Myocyte (in vitro differentiated cells): ENCODE data around the gene DDN. TPM values are rescaled to one million over a fixed set of nuclear protein-coding genes. Genes with fewer than 3 reads are reported as not detected.

Source experiments
- DNase-seq: peaks from one replicate; pipeline ENCODE4 v3.0.0-alpha.2; 2012; ENCODE audit warnings: low read depth
- total RNA-seq: library from RNA; depleted of rRNA; stranded (reverse); fragments of >200 nt; gene quantifications from 2 replicates; pipeline ENCODE4 v1.2.3, GENCODE V29; 2014

Gene DDN
- total RNA-seq, 1 donor from 2014 or later = 12.3 TPM

DNA sequence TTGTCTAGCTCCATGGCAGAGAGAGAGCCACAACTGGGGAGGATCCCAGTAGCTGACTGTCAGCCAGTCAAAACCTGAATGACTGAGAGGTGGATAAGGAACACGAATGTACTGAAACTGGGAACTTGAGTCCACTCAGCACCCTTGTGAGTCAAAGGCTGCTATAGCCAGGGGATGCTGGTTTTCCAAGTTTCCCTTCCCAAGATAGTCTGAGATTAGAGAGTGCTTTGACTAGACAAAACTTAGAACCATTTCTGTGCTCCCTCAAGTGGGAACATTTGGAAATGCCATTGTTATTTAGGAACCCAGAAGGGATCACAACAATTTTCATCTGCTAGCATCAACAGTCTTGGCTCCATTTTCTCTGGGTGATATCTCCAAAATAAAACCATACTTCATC is 15.4 kb upstream of the DDN start:
- peak; percentile 71 for DNase-seq

DNA sequence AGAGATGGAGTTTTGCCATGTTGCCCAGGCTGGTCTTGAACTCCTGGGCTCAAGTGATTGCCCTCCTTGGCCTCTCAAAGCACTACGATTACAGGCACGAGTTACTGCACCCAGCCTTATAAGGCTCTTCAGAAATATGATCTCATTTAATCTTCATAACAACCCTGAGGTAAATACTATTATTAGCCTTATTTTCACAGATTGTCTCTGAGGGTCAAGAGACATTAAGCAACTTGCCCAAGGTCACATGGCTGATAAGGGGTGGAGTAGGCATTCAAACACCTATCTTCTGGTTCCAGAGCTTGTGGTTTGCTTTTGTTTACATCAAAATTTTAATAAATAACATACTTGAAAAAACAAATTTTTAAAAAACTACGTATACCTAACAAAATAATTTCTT is 14.3 kb upstream of the DDN start:
- DNase-seq = no peak

DNA sequence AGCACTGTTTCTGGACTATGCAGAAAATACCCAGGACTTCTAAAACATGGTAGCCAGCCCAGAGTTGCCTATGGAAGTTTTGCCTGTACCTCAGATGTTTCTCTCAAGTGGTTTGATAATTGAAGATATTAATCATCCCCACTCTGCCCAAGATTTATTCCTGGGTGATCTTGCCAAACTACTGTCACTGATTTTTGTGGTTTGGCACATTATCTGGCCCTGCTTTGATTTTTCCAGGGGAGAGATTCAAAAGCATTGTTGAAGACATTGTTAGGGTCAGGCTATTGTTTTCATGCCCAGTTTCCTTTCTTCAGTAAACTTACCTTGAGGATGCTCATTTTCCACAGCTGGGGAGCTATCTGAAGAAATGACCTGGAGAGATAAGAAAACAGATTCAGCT is 13.6 kb upstream of the DDN start:
- DNase-seq = no peak

DNA sequence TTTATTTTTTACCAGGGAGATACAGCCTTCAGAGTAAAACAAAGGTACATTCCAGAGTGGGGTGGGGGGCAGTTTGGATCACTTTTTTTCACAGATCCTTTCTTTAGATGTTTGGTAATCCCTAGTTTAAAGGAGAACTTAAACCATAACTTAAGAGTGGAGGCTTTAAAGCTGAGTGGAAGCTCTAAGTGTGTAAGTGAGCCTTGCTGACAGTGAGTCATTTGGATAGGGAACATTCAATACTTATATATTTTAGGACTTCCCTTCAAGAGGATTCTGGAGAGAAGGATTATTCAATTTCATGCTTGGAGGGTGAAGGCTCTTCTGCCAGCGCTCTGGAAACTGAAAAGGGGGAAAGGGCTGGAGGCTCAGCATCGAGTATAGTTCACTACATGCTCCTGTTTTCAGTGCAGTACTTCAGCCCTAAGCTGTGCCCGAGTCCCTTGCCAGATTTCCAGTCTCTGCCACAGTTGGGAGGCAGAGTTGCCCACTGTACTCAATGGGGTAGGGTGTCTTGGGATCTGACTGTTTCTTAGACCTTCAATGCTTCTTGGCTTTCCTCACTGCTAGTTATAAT is 11.0 kb upstream of the DDN start:
- no peak for DNase-seq

DNA sequence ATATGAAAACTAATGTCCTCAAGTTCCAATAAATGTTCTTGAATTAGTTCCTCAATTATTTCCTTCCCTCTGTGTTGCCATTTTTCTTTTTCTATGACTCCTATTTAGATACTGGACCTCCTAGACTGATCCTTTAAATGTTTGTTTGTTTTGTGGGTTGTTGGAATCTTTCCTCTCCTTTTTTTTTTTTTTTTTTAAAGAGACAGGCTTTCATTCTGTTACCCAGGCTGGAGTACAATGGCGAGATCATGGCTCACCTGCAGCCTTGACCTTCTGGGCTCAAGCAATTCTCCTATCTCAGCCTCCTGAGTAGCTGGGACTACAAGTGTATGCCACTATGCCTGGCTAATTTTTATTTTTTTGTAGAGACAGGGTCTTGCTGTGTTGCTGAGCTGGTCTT is 9.8 kb upstream of the DDN start:
- no peak for DNase-seq

DNA sequence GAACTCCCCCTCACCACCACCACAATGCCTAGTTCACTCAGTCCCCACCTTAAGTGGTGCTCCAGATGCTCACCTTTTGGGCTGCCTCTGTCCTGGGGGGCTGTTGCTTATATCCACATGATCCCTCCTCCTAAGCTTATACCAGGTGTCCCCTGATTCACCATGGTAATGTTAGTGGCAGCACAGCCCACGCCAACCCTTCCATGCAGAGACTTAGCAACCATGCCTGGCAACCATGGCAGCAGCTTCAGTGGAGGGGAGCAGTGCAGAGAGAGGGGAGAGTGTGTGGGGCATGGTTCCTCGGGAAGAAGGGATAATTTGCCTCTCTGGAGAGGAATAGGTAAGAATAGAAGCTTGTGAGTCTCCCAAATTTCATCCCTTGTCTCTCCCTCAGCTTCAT is 1.2 kb upstream of the DDN start:
- DNase-seq = no peak

DNA sequence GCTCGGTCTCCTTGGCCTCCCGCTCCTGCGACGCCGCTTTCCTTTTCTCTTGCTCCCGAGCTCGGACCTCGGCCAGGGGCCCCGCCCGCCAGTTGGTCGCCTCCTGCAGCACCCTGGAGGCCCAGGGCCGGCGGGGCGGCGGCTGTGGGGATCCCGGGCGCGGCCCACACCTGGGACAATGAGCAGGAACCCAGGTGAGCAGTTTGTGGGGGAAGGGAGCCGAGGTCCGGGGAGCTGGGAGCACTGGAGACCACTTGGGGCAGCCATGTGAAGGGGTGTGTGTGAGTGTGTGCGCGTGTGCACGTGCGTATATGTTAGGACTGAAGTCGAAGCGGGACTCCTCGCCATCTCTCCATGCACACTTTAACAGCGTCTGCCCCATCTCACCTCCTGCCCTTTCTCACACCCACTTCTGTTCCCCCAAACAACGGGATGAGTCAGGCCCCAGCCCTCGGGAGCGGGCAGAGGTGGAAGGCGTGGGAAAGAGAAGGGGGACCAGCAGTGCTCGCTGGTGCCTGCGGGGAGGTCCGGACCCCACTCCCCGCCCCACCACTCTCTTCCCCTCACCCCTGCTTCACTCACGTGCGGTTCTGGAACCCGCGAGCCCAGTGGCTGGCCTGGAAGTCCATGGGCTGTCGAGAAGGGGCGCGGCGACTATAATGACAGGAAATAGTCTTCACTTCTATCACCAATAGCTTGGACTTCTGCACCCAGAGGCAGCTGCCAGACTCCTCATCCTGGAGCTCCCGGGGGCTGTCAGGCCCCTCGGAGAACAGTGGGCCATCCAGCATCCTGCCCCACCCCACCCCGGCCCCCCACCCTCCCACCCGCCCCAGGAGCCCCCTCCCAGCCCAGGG is 450 bp downstream of the DDN start:
- no peak for DNase-seq

DNA sequence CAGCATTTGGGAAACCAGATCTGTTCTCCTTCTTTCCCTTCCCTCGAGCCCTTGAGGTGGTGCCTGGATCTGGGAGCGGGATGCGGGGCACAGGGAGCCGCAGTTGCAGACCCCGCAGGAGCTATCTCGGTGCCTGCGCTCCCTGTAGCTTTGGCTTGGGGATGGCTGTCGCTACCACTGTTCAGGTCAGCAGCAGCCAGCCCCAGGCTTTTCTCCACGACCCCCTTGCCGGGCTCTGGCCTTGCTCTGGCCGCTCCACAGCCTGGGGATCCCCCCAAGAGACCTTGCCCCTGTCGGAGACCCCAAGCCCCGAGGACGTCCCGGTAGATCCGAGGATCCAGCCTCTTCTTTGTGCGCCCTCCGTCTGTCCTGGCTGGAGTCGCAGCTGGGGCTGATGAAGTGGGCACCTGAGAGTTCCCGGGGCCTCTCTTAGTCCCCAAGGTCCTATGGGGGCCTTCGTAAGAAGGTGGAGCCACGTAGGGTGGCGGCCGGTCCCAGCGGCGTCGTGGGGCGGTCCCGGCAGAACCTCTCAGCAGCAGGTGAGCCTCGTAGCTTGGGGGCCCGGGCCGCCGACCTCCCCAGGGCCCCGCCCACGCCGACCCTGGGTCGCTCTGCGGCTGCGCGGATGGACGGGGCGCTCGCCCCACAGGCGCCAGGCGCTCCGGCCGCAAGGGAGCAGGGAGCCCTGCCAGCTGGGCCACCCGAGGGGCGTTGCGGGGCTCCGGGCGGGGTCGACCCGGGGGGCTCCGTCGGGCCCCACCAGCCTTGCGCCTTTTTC is 1.3 kb downstream of the DDN start:
- no peak for DNase-seq

DNA sequence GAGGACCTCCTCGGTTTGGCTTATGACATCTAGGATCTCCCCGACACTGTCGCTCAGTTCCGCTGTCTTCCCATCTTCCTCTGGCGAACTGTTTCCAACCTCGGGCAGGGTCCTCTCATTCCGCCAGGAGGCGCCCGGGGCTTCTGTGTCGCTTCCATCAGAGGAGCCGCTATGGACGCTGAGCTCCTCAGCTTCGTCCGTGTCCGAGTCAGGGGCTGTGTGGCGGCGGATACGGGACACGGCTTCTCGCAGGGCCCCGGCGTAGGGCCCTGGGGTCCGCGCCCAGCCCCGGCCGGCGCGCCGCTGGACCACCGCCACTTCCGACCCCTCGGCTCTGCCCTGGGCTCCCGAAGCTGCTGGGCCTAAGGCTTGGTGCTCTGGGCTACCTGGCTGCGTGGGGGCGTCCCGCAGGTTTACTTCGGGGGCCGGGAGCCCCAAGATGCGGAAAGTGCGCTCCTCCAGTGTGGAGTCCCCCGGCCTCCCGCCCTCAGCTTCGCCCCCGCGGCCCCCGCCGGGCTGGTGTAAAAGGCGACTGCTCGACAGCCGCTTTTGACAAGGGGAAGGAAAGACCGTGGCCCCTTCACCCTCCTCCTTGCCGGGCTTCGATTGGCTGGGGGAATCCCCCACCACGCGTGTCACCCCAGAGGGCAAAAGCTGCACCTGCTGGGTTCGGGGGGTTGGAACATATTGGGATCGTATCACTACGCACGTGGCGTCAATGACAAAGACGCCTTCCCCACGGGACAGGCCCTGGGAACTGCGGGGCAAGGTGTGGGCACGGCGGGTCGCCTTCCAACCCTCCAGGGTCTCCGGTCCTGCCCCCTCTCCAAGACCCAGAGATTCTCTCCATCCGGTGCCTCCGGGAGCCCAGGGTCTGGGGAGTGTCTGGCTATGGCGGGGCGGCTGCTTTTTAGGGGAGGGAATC is 2.1 kb downstream of the DDN start:
- DNase-seq = peak; percentile 80

DNA sequence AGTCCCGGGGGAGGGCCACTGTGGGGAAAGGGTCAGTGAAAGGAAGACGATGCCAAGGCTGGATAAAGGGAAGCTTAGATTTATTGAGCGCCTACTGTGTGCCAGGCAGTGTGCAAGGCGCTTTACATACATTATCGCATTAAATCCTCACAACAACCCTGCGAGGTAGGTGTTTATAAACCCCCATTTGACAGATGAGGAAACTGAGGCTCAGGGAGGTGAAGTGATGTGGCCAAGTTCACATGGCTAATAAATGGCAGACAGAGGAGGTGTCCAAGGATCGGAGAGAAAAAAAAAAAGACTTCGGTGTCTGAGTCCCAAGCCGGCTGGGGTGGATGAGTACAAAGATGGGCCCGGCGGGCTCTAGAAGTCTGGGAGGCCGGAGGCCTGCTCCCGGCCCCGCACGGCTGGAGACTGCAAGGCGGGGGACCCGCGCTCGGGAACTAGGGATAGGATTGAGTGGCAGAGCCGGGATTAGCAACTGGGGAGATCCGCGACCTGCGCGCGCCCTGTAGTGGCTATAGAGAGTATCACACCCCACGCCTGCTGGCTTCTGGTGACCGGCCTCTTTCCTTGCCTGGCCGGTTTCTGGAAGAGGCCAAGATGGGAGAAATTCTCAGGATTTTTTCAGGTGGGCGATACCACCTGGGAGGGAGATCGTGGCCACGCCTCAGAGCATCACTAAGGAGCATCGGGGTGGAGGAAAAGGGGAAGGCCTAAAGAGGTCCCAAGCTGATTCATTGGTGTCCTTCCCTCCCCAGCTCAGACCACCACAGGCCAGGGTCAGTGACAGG is 3.9 kb downstream of the DDN start:
- peak; percentile 86 for DNase-seq

DNA sequence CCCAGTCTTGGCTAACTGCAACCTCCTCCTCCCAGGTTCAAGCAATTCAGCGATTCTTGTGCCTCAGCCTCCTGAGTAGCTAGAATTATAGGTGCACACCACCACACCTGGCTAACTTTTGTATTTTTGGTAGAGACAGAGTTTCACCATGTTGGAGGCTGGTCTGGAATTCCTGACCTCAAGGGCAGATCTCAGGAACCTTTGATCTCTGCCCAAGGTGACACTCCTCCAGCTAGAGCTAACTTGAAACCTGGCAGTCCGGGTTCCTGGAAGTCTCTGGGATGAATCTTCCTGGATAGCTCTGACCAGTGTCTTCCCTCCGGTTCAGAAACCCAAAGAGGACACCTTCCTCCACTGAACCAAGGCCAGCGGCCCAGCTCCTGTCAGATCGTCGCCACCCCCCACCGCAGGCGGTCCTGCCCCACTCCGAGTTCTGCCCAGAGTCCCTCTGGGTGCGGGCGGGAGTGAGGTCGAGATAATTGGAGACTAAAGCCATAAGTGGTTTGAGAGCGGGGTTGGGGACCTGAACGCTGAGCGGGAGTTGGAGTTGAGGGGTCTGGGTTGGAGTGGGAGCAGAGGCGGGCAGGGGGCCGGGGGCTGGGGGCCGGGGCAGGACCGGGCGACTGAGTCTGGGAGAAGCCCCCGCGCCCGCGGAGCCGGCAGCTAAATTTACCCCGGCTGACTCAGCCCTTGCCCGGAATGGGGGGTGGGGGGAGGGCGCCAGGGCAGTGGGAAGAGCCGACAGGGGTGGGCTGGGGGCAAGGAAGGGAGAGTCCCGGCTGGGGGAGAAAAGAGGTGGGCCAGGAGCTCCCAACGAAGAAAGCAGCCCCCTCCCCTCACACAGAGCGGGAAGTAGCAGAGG is 4.7 kb downstream of the DDN start:
- DNase-seq = no peak

DNA sequence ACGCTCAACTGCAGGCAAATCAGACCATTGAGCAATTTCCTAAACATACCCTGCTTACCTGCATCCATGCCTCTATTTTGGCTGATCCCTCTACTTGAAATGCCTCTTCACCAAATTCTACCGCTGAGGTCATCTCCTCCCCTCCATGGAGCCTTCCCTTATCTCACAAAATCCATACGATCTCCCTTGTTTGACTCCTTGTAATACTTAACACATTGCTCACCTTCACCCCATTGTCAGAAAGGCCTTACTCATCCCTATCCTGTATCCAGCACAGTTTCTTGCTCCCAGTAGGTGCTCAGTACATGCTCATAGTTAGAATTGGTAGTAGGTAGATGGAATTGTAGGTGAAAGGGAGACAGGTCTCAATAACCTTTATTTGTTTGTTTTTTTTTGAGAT is 5.4 kb downstream of the DDN start:
- no peak for DNase-seq

DNA sequence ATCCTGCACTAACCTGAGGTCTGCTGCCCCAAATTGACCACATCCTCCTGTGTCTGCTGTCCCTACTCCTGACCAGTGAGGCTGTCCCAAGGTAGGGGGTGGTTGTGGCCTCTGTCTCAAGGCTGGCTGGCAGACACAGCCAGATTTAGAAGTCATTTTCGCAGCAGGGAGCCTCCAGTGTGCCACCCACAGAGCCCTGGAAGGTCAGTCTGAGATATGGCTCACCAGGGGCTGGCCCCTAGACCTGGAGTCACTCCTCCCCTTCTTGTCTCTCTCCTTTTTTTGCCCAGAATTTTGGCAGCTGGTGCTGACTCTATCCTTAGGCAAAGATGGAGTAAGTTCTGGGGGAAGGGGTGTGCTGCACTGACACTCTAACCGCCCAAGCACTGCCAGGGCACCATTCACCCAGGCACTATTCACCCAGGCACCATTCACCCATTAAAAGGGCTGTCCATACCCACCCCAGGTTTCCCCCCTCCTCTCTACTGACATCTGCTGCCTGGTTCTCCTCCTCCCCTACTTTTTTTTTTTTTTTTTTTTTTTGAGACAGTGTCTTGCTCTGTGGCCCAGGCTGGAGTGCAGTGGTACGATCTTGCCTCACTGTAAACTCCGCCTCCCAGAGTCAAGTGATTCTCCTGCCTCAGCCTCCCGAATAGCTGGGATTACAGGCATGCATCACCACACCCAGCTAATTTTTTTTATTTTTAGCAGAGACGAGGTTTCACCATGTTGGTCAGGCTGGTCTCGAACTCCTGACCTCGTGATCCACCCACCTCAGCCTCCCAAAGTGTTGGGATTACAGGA is 7.7 kb downstream of the DDN start:
- DNase-seq = no peak

DNA sequence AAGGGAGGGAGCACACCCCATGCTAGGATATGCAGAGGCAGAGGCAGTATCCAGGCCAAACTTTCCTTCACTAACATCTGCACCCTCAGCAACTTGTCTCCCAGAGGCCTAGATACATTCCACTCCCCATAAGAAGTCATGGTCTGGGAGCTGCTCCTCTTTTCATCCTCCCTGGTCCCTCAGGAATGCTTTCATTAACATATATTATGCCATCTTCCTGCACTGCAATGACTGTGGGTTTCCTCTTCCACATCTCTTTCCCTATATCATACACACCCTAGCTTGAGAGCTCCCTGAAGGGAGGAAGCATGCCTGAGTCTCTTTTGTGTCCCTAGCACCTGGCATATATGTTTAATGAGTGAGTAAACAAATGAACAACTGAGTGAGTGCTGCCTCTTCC is 8.6 kb downstream of the DDN start:
- DNase-seq = no peak

DNA sequence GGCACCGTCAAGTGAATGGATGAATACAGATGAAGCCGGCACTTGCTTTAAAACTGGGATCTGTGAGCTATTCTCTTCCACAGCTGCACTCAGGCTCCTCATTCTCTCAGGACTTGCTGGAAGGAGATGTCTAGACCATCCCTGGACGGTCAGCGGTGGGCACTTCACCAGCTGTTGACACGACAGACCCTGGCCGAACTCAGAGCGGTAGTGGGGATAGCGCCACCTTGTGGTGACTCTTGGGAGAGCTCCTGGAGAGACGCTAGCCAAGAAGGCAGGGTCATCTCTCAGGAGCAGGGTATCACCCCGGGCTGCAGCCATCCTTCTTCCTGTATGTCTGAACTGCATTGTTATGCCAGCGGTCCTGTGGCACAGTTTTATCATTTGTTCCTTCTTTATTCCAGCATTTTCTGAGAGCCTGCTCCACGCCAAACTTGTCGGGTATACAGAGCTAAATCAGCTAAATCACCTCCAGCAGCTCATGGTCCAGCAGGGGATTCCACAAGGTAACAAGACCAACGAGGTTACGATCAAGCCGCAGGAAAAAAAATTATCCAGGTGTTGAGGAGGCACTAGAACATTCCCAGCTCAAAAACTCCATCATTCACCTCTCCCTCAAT is 11.0 kb downstream of the DDN start:
- DNase-seq = peak; percentile 73

DNA sequence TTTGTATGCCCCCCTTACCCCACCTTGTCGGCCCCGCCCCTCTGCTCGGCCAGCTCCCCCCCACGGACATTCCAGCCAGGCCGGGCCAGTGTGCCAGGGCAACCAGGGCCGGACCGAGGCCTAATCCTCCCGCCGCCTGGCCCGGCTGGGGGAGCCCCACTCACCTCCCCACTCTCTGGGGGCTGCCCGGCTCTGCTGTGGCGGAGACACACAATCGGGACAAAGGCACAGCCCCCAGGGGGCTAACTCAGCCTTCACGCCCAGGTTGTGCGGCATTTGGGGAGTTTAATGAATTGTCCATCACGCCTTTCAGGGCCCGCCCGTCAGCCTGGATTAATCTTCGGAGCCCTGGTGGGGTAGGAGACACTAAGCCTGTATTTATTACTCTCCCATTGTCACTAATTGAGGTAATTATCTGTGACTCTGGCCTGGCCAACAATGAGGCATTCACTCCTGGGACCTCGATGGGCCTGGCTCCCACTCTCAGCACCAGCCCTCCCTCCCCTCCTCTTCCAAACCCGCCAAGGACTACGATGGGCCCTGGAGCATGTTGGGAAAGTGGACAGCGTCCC is 12.4 kb downstream of the DDN start:
- DNase-seq = no peak

DNA sequence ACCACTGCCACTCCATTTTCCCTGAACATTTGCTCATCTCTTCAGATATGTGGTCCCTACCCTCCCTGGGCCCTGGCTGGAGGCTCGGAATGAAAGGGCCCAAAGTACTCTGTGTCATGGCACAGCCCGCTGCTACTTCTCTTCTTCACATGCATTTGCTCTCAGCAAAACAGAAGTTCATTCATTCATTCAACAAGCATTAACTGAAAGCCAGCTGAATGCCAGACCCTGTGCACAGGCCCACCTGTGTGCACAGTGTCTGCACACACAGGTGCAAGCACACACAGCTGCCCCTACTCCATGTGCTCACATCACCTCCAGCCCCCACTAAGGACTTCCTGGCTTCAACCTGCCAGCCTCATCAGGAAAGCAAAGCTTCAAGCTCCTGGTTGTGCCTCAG is 13.3 kb downstream of the DDN start:
- DNase-seq = no peak

DNA sequence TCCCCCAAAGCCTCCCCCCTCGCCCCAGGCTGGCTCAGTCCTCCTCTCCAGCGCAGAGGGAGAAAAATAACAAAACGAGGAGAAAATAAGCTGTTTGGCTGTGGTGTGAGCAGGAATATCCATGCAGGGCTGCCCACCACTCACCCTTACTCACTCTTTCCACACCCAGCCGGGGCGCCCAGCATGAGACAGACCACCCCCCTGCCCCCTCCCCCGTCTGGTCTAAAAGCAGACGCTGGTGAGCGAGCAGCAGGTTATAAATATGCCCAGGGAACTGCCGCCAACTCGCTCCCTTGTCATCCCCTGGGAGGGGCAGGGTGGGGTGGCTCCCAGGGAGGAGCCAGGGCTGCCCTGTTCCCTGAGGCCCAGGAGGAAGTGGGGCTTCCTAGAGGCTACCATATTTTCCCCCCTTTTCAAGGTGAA is 13.7 kb downstream of the DDN start:
- peak; percentile 64 for DNase-seq
